HEK293 (cell line): ENCODE data around the gene FZR1.

ENCODE experiments used
- CTCF ChIP-seq: fragments of 450-650 bp; formaldehyde crosslinking; IDR thresholded peaks from 2 replicates; pipeline ENCODE4 v1.5.1; 2016; ENCODE audit warnings: missing biosample characterization, missing genetic modification characterization
- EGR2 ChIP-seq: fragments of 450-650 bp; formaldehyde crosslinking; IDR thresholded peaks from 2 replicates; pipeline ENCODE4 v1.5.1; 2016; ENCODE audit warnings: low read depth, missing biosample characterization, missing genetic modification characterization
- KLF8 ChIP-seq: fragments of 450-650 bp; formaldehyde crosslinking; IDR thresholded peaks from 2 replicates; pipeline ENCODE4 v1.5.1; 2016; ENCODE audit warnings: missing biosample characterization, missing genetic modification characterization
- ZBTB7A ChIP-seq: fragments of 450-650 bp; formaldehyde crosslinking; IDR thresholded peaks from 2 replicates; pipeline ENCODE4 v1.5.1; 2016; ENCODE audit warnings: low read depth, missing biosample characterization, missing genetic modification characterization
- ZFP3 ChIP-seq: fragments of 450-650 bp; formaldehyde crosslinking; IDR thresholded peaks from 2 replicates; pipeline ENCODE4 v1.5.1; 2016; ENCODE audit warnings: low read depth, missing biosample characterization, missing genetic modification characterization
- ZNF274 ChIP-seq, 2 experiments: fragments of 200-500 bp in 1 of 2; fragments of 450-650 bp in 1 of 2; sonication (Bioruptor generic) in 1 of 2; formaldehyde crosslinking in 1 of 2; IDR thresholded peaks; 2 replicates each; pipeline versions ENCODE4 v1.5.1 to v1.6.1; 2014 to 2016; ENCODE audit warnings: borderline replicate concordance in 1 of 2, inconsistent platforms in 1 of 2, low read length in 1 of 2, missing biosample characterization in 1 of 2, missing genetic modification characterization in 1 of 2
- ZNF423 ChIP-seq: fragments of 450-650 bp; formaldehyde crosslinking; IDR thresholded peaks from 2 replicates; pipeline ENCODE4 v1.5.1; 2016; ENCODE audit warnings: missing biosample characterization, missing genetic modification characterization
- ZNF501 ChIP-seq: fragments of 450-650 bp; formaldehyde crosslinking; IDR thresholded peaks from 2 replicates; pipeline ENCODE4 v1.5.1; 2016; ENCODE audit warnings: missing biosample characterization, missing genetic modification characterization
- ZNF544 ChIP-seq: fragments of 450-650 bp; formaldehyde crosslinking; IDR thresholded peaks from 2 replicates; pipeline ENCODE4 v1.5.0; 2017; ENCODE audit warnings: missing biosample characterization, missing genetic modification characterization
- ZNF623 ChIP-seq: fragments of 450-650 bp; formaldehyde crosslinking; IDR thresholded peaks from 2 replicates; pipeline ENCODE4 v1.5.1; 2016; ENCODE audit warnings: missing biosample characterization, missing genetic modification characterization

GRCh38 chr19:3469638-3470499 is 36.2 kb upstream of the FZR1 start:
- no peak for TF ChIP-seq KLF8
- TF ChIP-seq ZNF501 (tag by site-specific recombination), result no peak
- no peak for TF ChIP-seq EGR2 (tag by site-specific recombination)
- TF ChIP-seq CTCF, result no peak
- TF ChIP-seq ZNF274 (IDR thresholded peaks at IDR 0.05; ENCODE audit: low read length), result no peak
- no peak for TF ChIP-seq ZNF274 (tag by site-specific recombination; IDR thresholded peaks at IDR 0.05; ENCODE audit: borderline replicate concordance)
- TF ChIP-seq ZNF423 (tag by site-specific recombination), result no peak
- TF ChIP-seq ZFP3 (tag by site-specific recombination), result no peak
- no peak for TF ChIP-seq ZNF623 (tag by site-specific recombination)
- no peak for TF ChIP-seq ZNF544 (tag by site-specific recombination)
- TF ChIP-seq ZBTB7A (tag by site-specific recombination), result no peak
